Thyroid gland (tissue), 4 donors: ENCODE data around the gene AGAP2. TPM values are rescaled to one million over a fixed set of nuclear protein-coding genes. Genes with fewer than 3 reads are reported as not detected.

Experiments
- DNase-seq, 2 donors: peaks; one replicate each; pipeline ENCODE4 v3.0.0-alpha.2; 2019
- H3K27ac ChIP-seq, 3 donors: fragments of 200-600 bp; sonication (generic); 1 replicate in 2 of 3; 2 replicates in 1 of 3; pipeline ENCODE4 v1.5.1; 2016 to 2019; ENCODE audit warnings: mild to moderate bottlenecking in 1 of 3, moderate library complexity in 1 of 3
- H3K27me3 ChIP-seq: fragments of 200-600 bp; sonication (generic); one replicate; pipeline ENCODE4 v1.5.1; 2019
- H3K36me3 ChIP-seq, 2 donors: fragments of 200-600 bp; sonication (generic); one replicate each; pipeline ENCODE4 v1.5.1; 2016 to 2019
- H3K4me1 ChIP-seq, 2 donors: fragments of 200-600 bp; sonication (generic); one replicate each; pipeline ENCODE4 v1.5.1; 2017 to 2019
- H3K4me3 ChIP-seq, 3 donors: fragments of 200-600 bp; sonication (generic); replicated peaks in 1 of 3; 1 replicate in 2 of 3; 2 replicates in 1 of 3; pipeline ENCODE4 v1.5.1; 2016; ENCODE audit warnings: mild to moderate bottlenecking in 1 of 3
- H3K9me3 ChIP-seq: fragments of 200-600 bp; sonication (generic); one replicate; pipeline ENCODE4 v1.5.1; 2017
- POLR2A ChIP-seq, 2 donors: fragments of 450-650 bp; IDR thresholded peaks; one replicate each; pipeline ENCODE4 v1.6.1; 2017; ENCODE audit warnings: antibody characterized with exemption in 2 of 2, mild to moderate bottlenecking in 2 of 2, moderate library complexity in 1 of 2
- WGBS, 2 donors: methylation state at CpG; one replicate each; pipeline ENCODE4 v1.1.5; 2017; 5-methylcytosine and 5-hydroxymethylcytosine counted together
- intact Hi-C: fragments of 100-400 bp; cut with DNase I; formaldehyde crosslinking; loops from one replicate; pipeline ENCODE4 v1.15.1; 2023
- total RNA-seq, 4 donors: library from RNA; depleted of rRNA; stranded (reverse); fragments of >200 nt; gene quantifications; one replicate each; pipeline ENCODE4 v1.2.3, GENCODE V29; 2016
- TF ChIP-seq, protein P1 (sequence below), 6 experiments: fragments of 200-600 bp in 3 of 6; fragments of 450-650 bp in 3 of 6; sonication (generic) in 3 of 6; IDR thresholded peaks; one replicate each; pipeline ENCODE4 v1.5.1; 2016 to 2019; ENCODE audit warnings: antibody characterized with exemption in 6 of 6, mild to moderate bottlenecking in 2 of 6, inconsistent platforms in 1 of 6, moderate library complexity in 1 of 6

AGAP2 gene
- total RNA-seq, 4 donors from 2014 or later, result 0.45 to 1.3 (median 0.80) TPM

DNA sequence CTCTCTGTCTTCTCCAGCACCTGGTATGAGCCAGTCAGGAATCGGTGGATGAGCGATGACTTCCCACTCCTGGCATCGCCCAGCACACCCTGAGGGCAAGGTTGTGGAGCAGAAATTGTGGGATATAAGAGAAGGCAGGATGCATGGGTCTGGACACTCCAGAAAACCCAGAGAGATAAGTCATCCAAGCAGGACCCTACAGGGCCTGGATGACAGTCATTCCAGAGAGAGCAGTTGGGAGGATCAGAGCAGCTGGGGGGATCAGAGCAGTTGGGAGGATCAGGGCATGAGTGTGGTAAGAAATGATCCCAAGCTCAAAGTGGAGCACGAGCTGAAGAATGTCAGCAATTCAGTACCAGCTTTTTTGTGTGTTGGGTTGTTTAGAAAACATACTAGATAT, 4.0 kb downstream of the AGAP2 start:
- WGBS, 2 donors, result 71 to 78% methylated on average over 4 of the region's 4 CpGs
- H3K36me3 ChIP-seq, result no peaks in the 10 kb centered on the region
- peaks cover 40% of the 10 kb centered on the region for H3K27me3 ChIP-seq

DNA sequence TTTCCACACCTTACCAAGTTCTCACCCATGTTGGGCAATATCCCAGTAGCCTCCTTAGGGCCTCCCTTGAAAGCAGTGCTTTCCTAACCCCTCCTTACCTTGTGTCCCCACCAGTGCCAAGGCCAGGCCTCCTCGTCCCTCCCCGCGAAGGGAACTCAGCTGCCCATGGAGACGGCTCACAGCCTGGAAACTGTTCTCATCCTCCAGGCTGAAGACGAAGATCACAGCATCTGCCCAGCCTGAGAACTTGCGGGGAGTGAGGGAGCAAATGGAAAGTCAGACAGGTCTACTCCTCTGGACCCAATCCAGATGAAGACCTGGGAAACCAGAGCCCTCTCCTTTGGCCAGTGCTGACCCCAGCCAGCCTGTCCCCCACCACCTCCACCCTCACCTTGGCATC, 4.6 kb downstream of the AGAP2 start:
- intact Hi-C loops, result no loop called here
- H3K4me1 ChIP-seq, result peaks cover 11 to 36% of the 10 kb centered on the region in 2 donors
- WGBS, 2 donors, result 70 to 80% methylated on average over 6 of the region's 6 CpGs
- no peak for DNase-seq
- no peaks in the 10 kb centered on the region for H3K36me3 ChIP-seq
- H3K9me3 ChIP-seq, result no peaks in the 10 kb centered on the region
- H3K27ac ChIP-seq, result no peak overlapping the region
- no peak overlapping the region for H3K4me3 ChIP-seq
- H3K27me3 ChIP-seq, result peaks cover 33% of the 10 kb centered on the region
- TF ChIP-seq POLR2A (IDR thresholded peaks at IDR 0.05), result no peak
- TF ChIP-seq, protein P1, sequence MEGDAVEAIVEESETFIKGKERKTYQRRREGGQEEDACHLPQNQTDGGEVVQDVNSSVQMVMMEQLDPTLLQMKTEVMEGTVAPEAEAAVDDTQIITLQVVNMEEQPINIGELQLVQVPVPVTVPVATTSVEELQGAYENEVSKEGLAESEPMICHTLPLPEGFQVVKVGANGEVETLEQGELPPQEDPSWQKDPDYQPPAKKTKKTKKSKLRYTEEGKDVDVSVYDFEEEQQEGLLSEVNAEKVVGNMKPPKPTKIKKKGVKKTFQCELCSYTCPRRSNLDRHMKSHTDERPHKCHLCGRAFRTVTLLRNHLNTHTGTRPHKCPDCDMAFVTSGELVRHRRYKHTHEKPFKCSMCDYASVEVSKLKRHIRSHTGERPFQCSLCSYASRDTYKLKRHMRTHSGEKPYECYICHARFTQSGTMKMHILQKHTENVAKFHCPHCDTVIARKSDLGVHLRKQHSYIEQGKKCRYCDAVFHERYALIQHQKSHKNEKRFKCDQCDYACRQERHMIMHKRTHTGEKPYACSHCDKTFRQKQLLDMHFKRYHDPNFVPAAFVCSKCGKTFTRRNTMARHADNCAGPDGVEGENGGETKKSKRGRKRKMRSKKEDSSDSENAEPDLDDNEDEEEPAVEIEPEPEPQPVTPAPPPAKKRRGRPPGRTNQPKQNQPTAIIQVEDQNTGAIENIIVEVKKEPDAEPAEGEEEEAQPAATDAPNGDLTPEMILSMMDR (IDR thresholded peaks at IDR 0.05), result no peak

More for the DNA sequence above, 4.0 kb downstream of the AGAP2 start:
- no peak overlapping the region for H3K4me3 ChIP-seq
- no peak for TF ChIP-seq POLR2A (IDR thresholded peaks at IDR 0.05)
- peaks cover 11 to 36% of the 10 kb centered on the region in 2 donors for H3K4me1 ChIP-seq
- H3K9me3 ChIP-seq, result no peaks in the 10 kb centered on the region
- intact Hi-C loops, result no loop called here
- no peak overlapping the region for H3K27ac ChIP-seq
- DNase-seq, result no peak

DNA sequence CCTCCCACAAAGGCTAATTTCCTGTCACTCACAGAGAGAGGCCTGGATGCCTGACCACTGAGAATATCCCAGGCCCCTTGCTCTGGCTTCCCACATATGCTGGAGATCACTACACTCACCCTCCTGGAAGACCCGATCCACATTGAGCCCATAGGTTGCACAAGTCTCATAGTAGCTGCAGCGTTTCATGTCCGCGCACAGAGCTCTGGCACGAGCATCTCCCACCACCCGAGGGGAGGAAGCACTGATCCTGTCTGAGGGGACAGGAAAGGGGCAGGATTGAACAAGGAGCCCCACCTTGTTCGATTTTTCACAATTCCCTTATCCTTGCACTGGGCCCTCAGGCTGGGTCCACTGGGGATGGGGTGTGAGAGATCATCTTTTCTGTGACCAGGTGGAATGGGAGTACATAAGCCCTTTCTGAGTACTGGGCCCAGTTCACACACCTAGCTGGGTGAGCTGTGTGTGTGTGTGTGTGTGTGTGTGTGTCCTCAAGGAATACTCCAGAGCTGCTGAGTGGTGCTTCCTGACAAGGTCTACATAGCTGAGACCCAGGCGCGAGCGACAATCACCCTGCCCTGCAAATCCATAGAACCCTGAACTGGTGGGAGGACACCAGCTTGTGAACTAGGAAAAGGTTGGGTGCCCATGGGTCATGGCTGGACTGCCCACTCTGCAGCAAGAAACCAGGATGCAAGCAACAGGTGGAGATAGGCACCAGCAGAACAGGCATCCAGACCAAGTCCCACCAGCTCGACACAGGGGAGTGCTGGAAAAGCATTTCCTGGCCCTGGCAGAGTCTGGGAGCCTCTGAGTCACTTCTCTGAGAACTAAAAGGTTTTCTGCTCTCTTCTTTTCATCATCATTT, 5.6 kb downstream of the AGAP2 start:
- 75 to 81% methylated on average over 10 to 11 of the region's 11 CpGs for WGBS, 2 donors
- intact Hi-C loops, result no loop called here
- DNase-seq, result no peak
- Histone ChIP-seq H3K9me3 (no peaks in the 10 kb centered on the region), H3K27ac (no peak overlapping the region), H3K4me3 (no peak overlapping the region), H3K4me1 (peaks cover 6 to 27% of the 10 kb centered on the region in 2 donors), H3K36me3 (no peaks in the 10 kb centered on the region), H3K27me3 (peaks cover 27% of the 10 kb centered on the region)
- no peak for TF ChIP-seq POLR2A (IDR thresholded peaks at IDR 0.05)
- TF ChIP-seq, protein P1 (IDR thresholded peaks at IDR 0.05), result no peak

DNA sequence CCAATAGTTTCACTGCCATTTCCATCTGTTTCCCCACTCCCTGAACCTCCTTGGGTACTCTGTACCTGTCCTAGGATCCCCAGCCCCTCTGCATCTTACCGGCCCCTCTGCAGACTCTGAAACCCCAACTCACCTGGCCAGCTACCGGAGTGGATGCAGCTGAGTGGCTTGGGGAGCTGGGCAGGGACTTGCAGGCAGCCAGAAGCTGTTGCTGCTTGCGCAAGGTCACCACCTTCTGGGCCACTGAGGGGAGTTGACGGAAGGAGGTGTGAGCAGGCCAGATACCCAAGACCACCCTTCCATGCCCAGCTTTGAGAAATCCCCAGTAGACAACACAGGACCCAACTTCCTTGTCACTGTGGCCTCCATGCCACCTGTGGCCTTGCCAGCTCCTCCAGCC, 6.3 kb downstream of the AGAP2 start:
- 48% methylated on average over 4 of the region's 4 CpGs for WGBS, 2 donors
- peaks cover 20% of the 10 kb centered on the region for H3K27me3 ChIP-seq

DNA sequence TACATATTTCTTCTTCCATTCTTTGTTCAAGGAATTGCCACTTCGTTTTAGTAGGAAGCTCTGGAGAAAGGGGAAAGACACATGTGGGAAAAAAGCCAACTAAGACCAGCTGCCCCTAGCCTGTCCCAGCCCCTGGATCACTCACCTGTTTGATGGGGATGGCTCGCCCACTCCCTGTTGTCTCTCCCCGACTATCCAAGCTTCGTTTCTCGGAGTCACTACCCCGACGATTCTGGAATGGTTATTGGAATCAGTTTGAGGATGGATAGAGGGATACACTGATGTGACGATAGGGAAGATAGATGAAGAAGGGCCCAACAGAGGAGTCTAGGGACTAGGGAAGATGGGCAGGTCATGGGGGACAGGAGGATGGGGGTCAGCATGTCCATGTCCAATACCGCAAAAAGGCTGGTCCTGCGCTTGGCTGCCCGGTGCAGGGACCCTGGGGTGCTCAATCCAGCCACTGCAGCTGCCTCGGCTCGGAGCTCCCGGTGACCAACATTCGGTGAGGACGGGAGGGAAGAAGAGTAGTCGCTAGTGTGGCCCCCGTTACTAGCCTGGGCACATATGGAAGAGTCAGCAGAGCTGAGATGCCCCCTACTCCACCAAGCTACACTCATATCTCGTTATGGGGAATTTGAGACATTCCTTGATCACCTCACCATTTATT, 7.0 kb downstream of the AGAP2 start:
- TF ChIP-seq, protein P1 (IDR thresholded peaks at IDR 0.05), result no peak
- TF ChIP-seq POLR2A (IDR thresholded peaks at IDR 0.05), result no peak
- DNase-seq, result no peak
- Histone ChIP-seq H3K4me3 (no peak overlapping the region), H3K27ac (no peak overlapping the region), H3K9me3 (no peaks in the 10 kb centered on the region), H3K36me3 (no peaks in the 10 kb centered on the region), H3K27me3 (peaks cover 13% of the 10 kb centered on the region), H3K4me1 (peaks cover 9 to 27% of the 10 kb centered on the region in 2 donors)
- 76 to 77% methylated on average over 19 of the region's 19 CpGs for WGBS, 2 donors
- intact Hi-C loops, result no loop called here

More for the DNA sequence above, 6.3 kb downstream of the AGAP2 start:
- no peak for DNase-seq
- H3K36me3 ChIP-seq, result no peaks in the 10 kb centered on the region
- intact Hi-C loops, result no loop called here
- H3K4me3 ChIP-seq, result no peak overlapping the region
- H3K27ac ChIP-seq, result no peak overlapping the region
- H3K9me3 ChIP-seq, result no peaks in the 10 kb centered on the region
- TF ChIP-seq, protein P1 (IDR thresholded peaks at IDR 0.05), result no peak
- no peak for TF ChIP-seq POLR2A (IDR thresholded peaks at IDR 0.05)
- H3K4me1 ChIP-seq, result peaks cover 4 to 27% of the 10 kb centered on the region in 2 donors
